ENCODE measurements around the gene BCL7C.
"Not testable (repeated sequence)": the region's sequence is repeated elsewhere in the genome, so short reads cannot be mapped to it uniquely, and the experiment has no call there.

Gene BCL7C

DNA sequence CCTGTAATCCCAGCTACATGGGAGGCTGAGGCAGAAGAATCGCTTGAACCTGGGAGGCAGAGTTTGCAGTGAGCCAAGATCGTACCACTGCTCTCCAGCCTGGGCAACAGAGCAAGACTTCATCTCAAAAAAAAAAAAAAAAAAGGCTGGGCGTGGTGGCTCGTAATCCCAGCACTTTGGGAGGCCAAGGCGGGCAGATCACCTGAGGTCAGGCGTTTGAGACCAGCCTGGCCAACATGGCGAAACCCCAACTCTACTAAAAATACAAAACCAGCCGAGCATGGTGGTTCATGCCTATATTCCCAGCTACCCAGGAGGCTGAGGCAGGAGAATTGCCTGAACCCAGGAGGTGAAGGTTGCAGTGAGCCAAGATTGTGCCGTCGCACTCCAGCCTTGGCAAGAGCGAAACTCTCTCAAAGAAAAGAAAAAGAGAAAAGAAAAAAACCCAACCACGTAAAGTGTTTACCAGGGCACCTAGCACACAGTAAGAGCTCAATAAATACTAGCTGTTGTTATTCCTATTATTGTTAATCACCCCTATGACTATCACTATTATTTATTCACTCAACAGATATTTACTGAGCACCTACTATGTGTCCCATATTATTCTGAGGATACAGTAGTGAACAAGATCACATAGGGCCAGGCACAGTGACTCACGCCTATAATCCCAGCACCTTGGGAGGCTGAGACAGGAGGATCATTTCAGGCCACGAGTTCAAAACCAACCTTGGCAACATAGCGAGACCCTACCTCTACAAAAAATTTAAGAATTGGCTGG is 2.6 kb downstream of the BCL7C start:
- WGBS (ENCODE audit: insufficient coverage) = 100% methylated on average over 3 of the region's 15 CpGs
- H3K27me3 ChIP-seq (replicated peaks in 2 of 5; ENCODE audit: control insufficient read depth in 4 of 5, insufficient read depth in 5 of 5, low read length in 4 of 5); H3K9me3 ChIP-seq (ENCODE audit: control extremely low read depth in 1 of 5, control insufficient read depth in 4 of 5, insufficient read depth in 2 of 5, low read depth in 1 of 5, low read length in 4 of 5); POLR2A ChIA-PET; H3K27ac ChIP-seq (ENCODE audit: insufficient read depth in 1 of 2, low read depth in 1 of 2, low read length in 2 of 2, poor library complexity in 1 of 2, severe bottlenecking in 2 of 2); H3K4me3 ChIP-seq (ENCODE audit: control insufficient read depth in 1 of 7, extremely low read depth in 1 of 7, insufficient read depth in 4 of 7, low read depth in 2 of 7, low read length in 6 of 7); DNase-seq: not testable (repeated sequence)
- peaks cover 0 to 30% (median 28%) of the 10 kb centered on the region in 4 experiments for H3K4me1 ChIP-seq (ENCODE audit: control extremely low read depth in 1 of 4, control insufficient read depth in 4 of 4, insufficient read depth in 4 of 4, low read length in 3 of 4)
- CTCF ChIA-PET = interaction anchor here (0.6 to 2.7 kb wide), 6 partner anchors 10 to 167 kb away, joined by 3 to 11 read pairs (median 4); no protein-coding TSS in a partner anchor
- peaks cover 3 to 30% (median 12%) of the 10 kb centered on the region in 4 experiments for H3K36me3 ChIP-seq (ENCODE audit: control insufficient read depth in 4 of 4, insufficient read depth in 4 of 4, low read length in 3 of 4)

DNA sequence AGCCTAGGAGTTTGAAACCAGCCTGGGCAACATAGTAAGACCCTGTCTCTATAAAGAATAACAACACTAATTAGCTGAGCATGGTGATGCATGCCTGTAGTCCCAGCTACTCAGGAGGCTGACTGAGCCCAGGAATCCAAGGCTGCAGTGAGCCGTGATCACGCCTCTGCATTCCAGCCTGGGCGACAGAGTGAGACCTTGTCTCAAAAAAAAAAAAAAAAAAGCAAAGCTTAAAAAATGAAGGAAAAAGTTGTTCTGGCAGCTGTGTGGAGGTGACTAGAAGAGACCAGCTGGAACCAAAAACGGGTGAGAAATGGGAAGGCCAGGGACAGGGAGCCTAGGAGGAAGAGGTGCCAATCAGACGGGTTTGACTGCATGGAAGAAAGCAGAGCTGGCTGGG is 4.2 kb downstream of the BCL7C start:
- peaks cover 0 to 22% (median 20%) of the 10 kb centered on the region in 4 experiments for H3K4me1 ChIP-seq (ENCODE audit: control extremely low read depth in 1 of 4, control insufficient read depth in 4 of 4, insufficient read depth in 4 of 4, low read length in 3 of 4)
- H3K9me3 ChIP-seq (ENCODE audit: control extremely low read depth in 1 of 5, control insufficient read depth in 4 of 5, insufficient read depth in 2 of 5, low read depth in 1 of 5, low read length in 4 of 5) = no peaks in the 10 kb centered on the region
- CTCF ChIA-PET = interaction anchor here (1.1 to 1.4 kb wide), 2 partner anchors 12 to 47 kb away, joined by 3 to 4 read pairs; no protein-coding TSS in a partner anchor
- no peak overlapping the region for H3K27ac ChIP-seq (ENCODE audit: insufficient read depth in 1 of 2, low read depth in 1 of 2, low read length in 2 of 2, poor library complexity in 1 of 2, severe bottlenecking in 2 of 2)
- POLR2A ChIA-PET = no interaction called here
- H3K36me3 ChIP-seq (ENCODE audit: control insufficient read depth in 4 of 4, insufficient read depth in 4 of 4, low read length in 3 of 4) = peaks cover 7 to 45% (median 20%) of the 10 kb centered on the region in 4 experiments
- H3K4me3 ChIP-seq (ENCODE audit: control insufficient read depth in 1 of 7, extremely low read depth in 1 of 7, insufficient read depth in 4 of 7, low read depth in 2 of 7, low read length in 6 of 7) = no peak overlapping the region
- WGBS (ENCODE audit: insufficient coverage) = 98% methylated on average over 5 of the region's 5 CpGs
- DNase-seq = no peak
- H3K27me3 ChIP-seq (replicated peaks in 2 of 5; ENCODE audit: control insufficient read depth in 4 of 5, insufficient read depth in 5 of 5, low read length in 4 of 5) = no peaks in the 10 kb centered on the region

DNA sequence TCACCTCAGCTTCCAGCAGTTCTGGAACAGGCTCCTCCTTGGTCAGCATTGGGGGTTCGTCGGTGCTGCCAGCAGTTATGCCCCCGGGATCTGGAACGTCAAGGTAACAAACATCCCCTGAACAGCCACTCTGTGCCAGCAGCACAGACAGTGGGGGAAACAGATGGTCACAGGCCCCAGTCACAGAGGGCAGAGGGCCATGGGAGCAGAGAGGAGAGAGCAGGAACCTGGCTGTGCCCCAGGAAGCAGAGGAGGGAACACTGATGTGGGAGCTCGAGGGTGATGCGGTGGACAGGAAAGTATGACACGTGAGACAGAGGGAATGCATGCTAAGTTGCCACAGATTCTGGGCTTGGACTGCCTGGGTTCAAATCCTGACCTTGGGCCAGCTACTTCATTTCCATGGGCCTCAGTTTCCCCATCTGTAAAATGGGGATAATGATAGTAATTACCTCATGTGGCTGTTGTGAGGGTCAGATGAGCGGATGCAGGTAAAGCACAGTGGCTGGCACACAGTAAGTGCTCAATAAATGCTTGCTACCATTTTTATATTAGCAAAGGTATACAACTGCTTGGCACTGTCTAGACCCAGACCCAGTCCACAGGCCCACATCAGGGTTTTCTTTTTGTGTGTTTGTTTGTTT is 4.9 kb downstream of the BCL7C start:
- Histone ChIP-seq H3K27me3 (replicated peaks in 2 of 5; ENCODE audit: control insufficient read depth in 4 of 5, insufficient read depth in 5 of 5, low read length in 4 of 5) (no peaks in the 10 kb centered on the region), H3K36me3 (ENCODE audit: control insufficient read depth in 4 of 4, insufficient read depth in 4 of 4, low read length in 3 of 4) (peaks cover 9 to 50% (median 22%) of the 10 kb centered on the region in 4 experiments), H3K27ac (ENCODE audit: insufficient read depth in 1 of 2, low read depth in 1 of 2, low read length in 2 of 2, poor library complexity in 1 of 2, severe bottlenecking in 2 of 2) (no peak overlapping the region), H3K4me3 (ENCODE audit: control insufficient read depth in 1 of 7, extremely low read depth in 1 of 7, insufficient read depth in 4 of 7, low read depth in 2 of 7, low read length in 6 of 7) (no peak overlapping the region), H3K9me3 (ENCODE audit: control extremely low read depth in 1 of 5, control insufficient read depth in 4 of 5, insufficient read depth in 2 of 5, low read depth in 1 of 5, low read length in 4 of 5) (no peaks in the 10 kb centered on the region), H3K4me1 (ENCODE audit: control extremely low read depth in 1 of 4, control insufficient read depth in 4 of 4, insufficient read depth in 4 of 4, low read length in 3 of 4) (peaks cover 0 to 16% (median 14%) of the 10 kb centered on the region in 4 experiments)
- POLR2A ChIA-PET = interaction anchor here (0.9 kb wide), 1 partner anchor 13 kb away, joined by 3 read pairs; no protein-coding TSS in a partner anchor
- CTCF ChIA-PET = interaction anchor here (1.1 to 1.4 kb wide), 2 partner anchors 12 to 46 kb away, joined by 3 to 4 read pairs; no protein-coding TSS in a partner anchor
- DNase-seq = no peak
- 96% methylated on average over 6 of the region's 8 CpGs for WGBS (ENCODE audit: insufficient coverage)

DNA sequence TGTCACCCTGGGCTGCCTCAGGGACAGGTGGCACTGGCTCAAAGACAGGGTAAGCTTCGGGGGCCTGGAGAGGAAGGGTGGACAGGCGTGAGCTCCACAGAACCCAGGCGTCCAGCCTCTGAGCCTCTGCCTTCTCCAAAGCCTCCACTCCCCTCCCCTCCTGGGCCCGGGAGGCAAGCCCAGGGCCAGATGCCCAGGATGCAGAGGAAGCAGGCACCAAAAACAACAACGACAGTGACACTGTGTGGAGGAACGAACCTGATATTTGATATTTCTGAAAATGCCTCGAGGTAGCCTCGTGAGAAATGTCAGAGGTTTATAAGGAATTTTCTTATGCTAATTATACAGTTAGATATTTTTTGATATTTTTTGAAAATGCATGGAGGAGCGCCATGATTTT is 6.0 kb downstream of the BCL7C start:
- H3K27ac ChIP-seq (ENCODE audit: insufficient read depth in 1 of 2, low read depth in 1 of 2, low read length in 2 of 2, poor library complexity in 1 of 2, severe bottlenecking in 2 of 2) = no peak overlapping the region
- no peak overlapping the region for H3K4me3 ChIP-seq (ENCODE audit: control insufficient read depth in 1 of 7, extremely low read depth in 1 of 7, insufficient read depth in 4 of 7, low read depth in 2 of 7, low read length in 6 of 7)
- H3K4me1 ChIP-seq (ENCODE audit: control extremely low read depth in 1 of 4, control insufficient read depth in 4 of 4, insufficient read depth in 4 of 4, low read length in 3 of 4) = peaks cover 0 to 10% (median 7%) of the 10 kb centered on the region in 4 experiments
- peaks cover 9 to 51% (median 22%) of the 10 kb centered on the region in 4 experiments for H3K36me3 ChIP-seq (ENCODE audit: control insufficient read depth in 4 of 4, insufficient read depth in 4 of 4, low read length in 3 of 4)
- ChIA-PET POLR2A (no interaction called here), CTCF (interaction anchor here (1.2 kb wide), 1 partner anchor 44 kb away, joined by 3 read pairs; no protein-coding TSS in a partner anchor)
- 98% methylated on average over 6 of the region's 9 CpGs for WGBS (ENCODE audit: insufficient coverage)
- H3K27me3 ChIP-seq (replicated peaks in 2 of 5; ENCODE audit: control insufficient read depth in 4 of 5, insufficient read depth in 5 of 5, low read length in 4 of 5) = no peaks in the 10 kb centered on the region
- no peaks in the 10 kb centered on the region for H3K9me3 ChIP-seq (ENCODE audit: control extremely low read depth in 1 of 5, control insufficient read depth in 4 of 5, insufficient read depth in 2 of 5, low read depth in 1 of 5, low read length in 4 of 5)
- no peak for DNase-seq

DNA sequence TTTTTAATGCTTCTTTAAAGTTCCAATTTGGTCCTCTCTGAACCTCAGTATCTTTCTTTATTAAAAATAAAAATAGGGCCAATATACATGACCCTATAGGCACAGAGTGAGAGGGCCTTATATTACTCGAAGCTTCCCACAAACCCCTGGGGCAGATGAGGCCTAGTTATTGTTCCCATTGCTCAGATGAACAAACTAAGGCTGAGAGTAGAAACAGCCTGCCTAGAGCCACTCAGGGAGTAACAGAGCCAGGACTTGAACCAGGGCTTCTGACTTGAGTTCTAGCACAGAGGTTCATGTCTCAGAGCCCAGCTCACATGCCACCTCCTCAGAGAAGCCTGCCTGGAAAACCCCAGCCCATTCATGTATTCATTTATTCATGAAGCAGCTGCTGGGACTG is 7.7 kb downstream of the BCL7C start:
- H3K4me1 ChIP-seq (ENCODE audit: control extremely low read depth in 1 of 4, control insufficient read depth in 4 of 4, insufficient read depth in 4 of 4, low read length in 3 of 4) = peaks cover 0 to 9% (median 3%) of the 10 kb centered on the region in 4 experiments
- WGBS (ENCODE audit: insufficient coverage) = 100% methylated on average over 1 of the region's 1 CpG
- POLR2A ChIA-PET = interaction anchor here (1.3 kb wide), 1 partner anchor 11 kb away, joined by 3 read pairs; no protein-coding TSS in a partner anchor
- DNase-seq = no peak
- H3K36me3 ChIP-seq (ENCODE audit: control insufficient read depth in 4 of 4, insufficient read depth in 4 of 4, low read length in 3 of 4) = peaks cover 8 to 58% (median 22%) of the 10 kb centered on the region in 4 experiments
- CTCF ChIA-PET = interaction anchor here (0.9 to 1.6 kb wide), 3 partner anchors 11 to 72 kb away, joined by 3 to 4 read pairs (median 3); no protein-coding TSS in a partner anchor
- no peaks in the 10 kb centered on the region for H3K27me3 ChIP-seq (replicated peaks in 2 of 5; ENCODE audit: control insufficient read depth in 4 of 5, insufficient read depth in 5 of 5, low read length in 4 of 5)
- H3K27ac ChIP-seq (ENCODE audit: insufficient read depth in 1 of 2, low read depth in 1 of 2, low read length in 2 of 2, poor library complexity in 1 of 2, severe bottlenecking in 2 of 2) = no peak overlapping the region
- no peak overlapping the region for H3K4me3 ChIP-seq (ENCODE audit: control insufficient read depth in 1 of 7, extremely low read depth in 1 of 7, insufficient read depth in 4 of 7, low read depth in 2 of 7, low read length in 6 of 7)
- no peaks in the 10 kb centered on the region for H3K9me3 ChIP-seq (ENCODE audit: control extremely low read depth in 1 of 5, control insufficient read depth in 4 of 5, insufficient read depth in 2 of 5, low read depth in 1 of 5, low read length in 4 of 5)

DNA sequence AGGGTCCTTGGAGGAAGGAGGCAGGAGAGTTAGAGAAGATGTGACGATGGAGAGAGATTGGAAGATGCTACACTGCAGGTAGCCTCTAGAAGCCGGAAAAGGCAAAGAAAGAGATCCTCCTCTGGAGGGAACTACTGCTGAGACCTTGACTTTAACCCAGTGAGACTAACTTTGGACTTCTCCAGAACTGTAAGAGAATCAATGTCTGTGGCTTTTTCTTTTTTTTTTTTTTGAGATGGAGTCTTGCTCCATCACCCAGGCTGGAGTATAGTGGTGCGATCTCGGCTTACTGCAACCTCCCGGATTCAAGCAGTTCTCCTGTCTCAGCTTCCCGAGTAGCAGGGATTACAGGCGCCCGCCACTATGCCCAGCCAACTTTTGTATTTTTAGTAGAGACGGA is 8.7 kb downstream of the BCL7C start:
- Histone ChIP-seq H3K4me1 (ENCODE audit: control extremely low read depth in 1 of 4, control insufficient read depth in 4 of 4, insufficient read depth in 4 of 4, low read length in 3 of 4) (peaks cover 0 to 9% (median 3%) of the 10 kb centered on the region in 4 experiments), H3K27ac (ENCODE audit: insufficient read depth in 1 of 2, low read depth in 1 of 2, low read length in 2 of 2, poor library complexity in 1 of 2, severe bottlenecking in 2 of 2) (no peak overlapping the region), H3K36me3 (ENCODE audit: control insufficient read depth in 4 of 4, insufficient read depth in 4 of 4, low read length in 3 of 4) (peaks cover 8 to 55% (median 22%) of the 10 kb centered on the region in 4 experiments), H3K9me3 (ENCODE audit: control extremely low read depth in 1 of 5, control insufficient read depth in 4 of 5, insufficient read depth in 2 of 5, low read depth in 1 of 5, low read length in 4 of 5) (no peaks in the 10 kb centered on the region), H3K27me3 (replicated peaks in 2 of 5; ENCODE audit: control insufficient read depth in 4 of 5, insufficient read depth in 5 of 5, low read length in 4 of 5) (no peaks in the 10 kb centered on the region), H3K4me3 (ENCODE audit: control insufficient read depth in 1 of 7, extremely low read depth in 1 of 7, insufficient read depth in 4 of 7, low read depth in 2 of 7, low read length in 6 of 7) (no peak overlapping the region)
- DNase-seq = no peak
- 98% methylated on average over 9 of the region's 9 CpGs for WGBS (ENCODE audit: insufficient coverage)
- ChIA-PET CTCF (interaction anchor here (1.6 kb wide), 1 partner anchor 30 kb away, joined by 3 read pairs; no protein-coding TSS in a partner anchor), POLR2A (no interaction called here)
